Large intestine (tissue), 3 donors: ENCODE data around the gene DTNBP1. TPM values are rescaled to one million over a fixed set of nuclear protein-coding genes. Genes with fewer than 3 reads are reported as not detected.

ENCODE experiments used
- DNase-seq, 2 donors: peaks; one replicate each; pipeline versions ENCODE4 v3.0.0 to v3.0.0-alpha.2; 2013
- H3K27ac ChIP-seq: one replicate; pipeline ENCODE4 v1.5.1; 2013; ENCODE audit warnings: low read length
- H3K27me3 ChIP-seq: 2 replicates; pipeline ENCODE4 v1.6.1; 2013; ENCODE audit warnings: low read length; ENCODE audit not compliant: control insufficient read depth, insufficient read depth
- H3K36me3 ChIP-seq: 2 replicates; pipeline ENCODE4 v1.6.1; 2013; ENCODE audit warnings: low read length; ENCODE audit not compliant: control insufficient read depth, insufficient read depth
- H3K4me1 ChIP-seq: one replicate; pipeline ENCODE4 v1.6.1; 2013; ENCODE audit warnings: low read length; ENCODE audit not compliant: control insufficient read depth, insufficient read depth
- H3K4me3 ChIP-seq: one replicate; pipeline ENCODE4 v1.5.1; 2013; ENCODE audit warnings: low read length
- H3K9me3 ChIP-seq: one replicate; pipeline ENCODE4 v1.6.1; 2013; ENCODE audit warnings: mild to moderate bottlenecking, low read depth, low read length, moderate library complexity; ENCODE audit not compliant: control insufficient read depth
- WGBS: methylation state at CpG from one replicate; pipeline ENCODE4 v1.1.5; 2013; ENCODE audit warnings: low lambda C conversion rate; ENCODE audit not compliant: insufficient coverage; 5-methylcytosine and 5-hydroxymethylcytosine counted together
- polyA plus RNA-seq: library from polyadenylated mRNA; unstranded; fragments of 120-200 nt; gene quantifications from one replicate; pipeline ENCODE4 v1.2.1, GENCODE V29; 2013

DTNBP1 gene
- polyA plus RNA-seq, 1 donor: 20.9 TPM

DNA sequence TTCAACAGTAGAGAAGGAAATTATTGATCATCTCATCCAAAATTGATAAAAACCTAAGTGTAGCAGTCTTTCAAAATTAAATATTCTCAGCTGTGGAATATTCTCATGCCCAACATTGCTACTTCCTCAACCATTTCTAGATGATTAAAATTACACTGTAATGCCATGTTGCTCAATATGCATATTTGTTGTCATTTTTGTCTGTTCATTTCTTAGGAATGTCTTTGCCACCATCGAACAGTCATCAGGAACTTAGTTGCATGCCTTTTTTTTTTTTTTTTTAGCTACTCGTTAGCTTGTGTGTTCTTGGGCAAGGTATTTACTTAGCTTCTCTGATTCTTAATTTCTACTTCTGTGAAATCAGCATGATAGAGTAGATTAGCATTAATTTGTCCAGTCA, 188.6 kb downstream of the DTNBP1 start:
- DNase-seq: no peak
- no peak overlapping the region for H3K27ac ChIP-seq
- no peaks in the 10 kb centered on the region for H3K27me3 ChIP-seq
- no peaks in the 10 kb centered on the region for H3K4me1 ChIP-seq
- H3K9me3 ChIP-seq: no peaks in the 10 kb centered on the region
- H3K36me3 ChIP-seq: peaks cover 12% of the 10 kb centered on the region
- WGBS: 100% methylated on average over 1 of the region's 2 CpGs
- no peak overlapping the region for H3K4me3 ChIP-seq

DNA sequence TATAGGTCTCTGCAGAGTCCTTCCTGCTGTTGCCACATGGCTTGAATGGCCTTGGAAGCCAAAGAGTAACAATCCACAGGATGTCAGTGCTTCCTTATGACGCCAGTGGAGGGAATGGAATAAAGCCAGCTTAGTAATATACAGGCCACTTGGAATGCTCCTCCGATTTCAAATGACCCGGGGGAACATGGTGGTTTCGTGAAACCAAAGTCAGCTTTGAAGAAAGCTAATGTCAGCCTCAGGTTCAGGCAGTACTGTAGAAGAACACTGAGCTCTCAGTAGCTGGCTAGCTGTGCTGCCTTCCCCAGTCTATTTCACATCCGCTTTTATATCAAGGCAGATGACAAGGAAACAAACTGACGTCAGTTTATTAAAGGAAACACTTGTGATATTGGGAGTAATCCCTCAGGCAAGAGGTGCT, 189.1 kb downstream of the DTNBP1 start:
- Histone ChIP-seq H3K4me1 (no peaks in the 10 kb centered on the region), H3K9me3 (no peaks in the 10 kb centered on the region), H3K27ac (no peak overlapping the region), H3K36me3 (peaks cover 14% of the 10 kb centered on the region), H3K4me3 (no peak overlapping the region), H3K27me3 (no peaks in the 10 kb centered on the region)
- DNase-seq: no peak
- WGBS: 90% methylated on average over 2 of the region's 6 CpGs

DNA sequence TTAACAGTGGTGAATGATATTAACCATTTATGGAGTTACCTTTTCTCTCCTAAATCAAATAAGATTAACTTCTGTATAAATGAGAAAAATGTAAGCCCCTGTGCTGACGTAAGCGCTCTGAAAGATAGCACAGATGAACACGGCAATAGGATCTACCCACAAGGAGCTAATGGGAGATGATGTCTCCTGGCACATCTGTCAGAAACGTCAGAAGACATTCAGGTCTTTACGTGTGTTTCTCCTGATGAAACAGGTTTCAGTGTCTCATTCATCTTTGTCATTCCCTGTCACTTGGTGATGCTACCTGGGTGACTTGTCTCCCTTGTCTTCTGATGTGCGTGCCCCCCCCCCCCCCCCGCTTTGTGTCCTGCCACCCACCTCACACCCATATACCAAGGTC, 189.7 kb downstream of the DTNBP1 start:
- Histone ChIP-seq H3K9me3 (no peaks in the 10 kb centered on the region), H3K36me3 (peaks cover 20% of the 10 kb centered on the region), H3K4me3 (no peak overlapping the region), H3K27me3 (no peaks in the 10 kb centered on the region), H3K4me1 (no peaks in the 10 kb centered on the region), H3K27ac (no peak overlapping the region)
- no CpG with 5 or more reads among the region's 7 CpGs for WGBS
- no peak for DNase-seq
